Measurements from ENCODE around the gene PDZRN4. TPM values are rescaled to one million over a fixed set of nuclear protein-coding genes. Genes with fewer than 3 reads are reported as not detected.
"Not testable (repeated sequence)": the region's sequence is repeated elsewhere in the genome, so short reads cannot be mapped to it uniquely, and the experiment has no call there.

The PDZRN4 gene
- total RNA-seq, 1 donor from 2014 or later: 24.8 TPM

- no peaks in the 10 kb centered on the region for H3K36me3 ChIP-seq
- intact Hi-C loops (cut with DNase I): no loop called here
- no peak for TF ChIP-seq CTCF (IDR thresholded peaks at IDR 0.05)
- no peak for TF ChIP-seq POLR2A (IDR thresholded peaks at IDR 0.05)
- no peak for TF ChIP-seq POLR2AphosphoS5 (IDR thresholded peaks at IDR 0.05; ENCODE audit: insufficient read depth in 1 of 2, low read depth in 1 of 2)
- no peak overlapping the region for H3K27ac ChIP-seq
- DNase-seq (ENCODE audit: extremely low spot score in 2 of 2): no peak
- H3K9me3 ChIP-seq: no peaks in the 10 kb centered on the region
- no peaks in the 10 kb centered on the region for H3K27me3 ChIP-seq
- no peaks in the 10 kb centered on the region for H3K4me1 ChIP-seq
- no peak overlapping the region for H3K4me3 ChIP-seq
Measured at GRCh38 chr12:41532072-41532471, 344.0 kb downstream of the PDZRN4 start.

- no peak overlapping the region for H3K4me3 ChIP-seq
- H3K4me1 ChIP-seq: no peaks in the 10 kb centered on the region
- TF ChIP-seq POLR2AphosphoS5 (IDR thresholded peaks at IDR 0.05; ENCODE audit: insufficient read depth in 1 of 2, low read depth in 1 of 2) (no peak), CTCF (IDR thresholded peaks at IDR 0.05) (no peak), POLR2A (IDR thresholded peaks at IDR 0.05) (no peak)
- DNase-seq (ENCODE audit: extremely low spot score in 2 of 2): no peak
- H3K36me3 ChIP-seq: no peaks in the 10 kb centered on the region
- no peaks in the 10 kb centered on the region for H3K9me3 ChIP-seq
- no peak overlapping the region for H3K27ac ChIP-seq
- no peaks in the 10 kb centered on the region for H3K27me3 ChIP-seq
- intact Hi-C loops (cut with DNase I): no loop called here
Measured at GRCh38 chr12:41536813-41537490, 348.8 kb downstream of the PDZRN4 start.

GRCh38 chr12:41537522-41537921 lies 349.4 kb downstream of the PDZRN4 start:
- Histone ChIP-seq H3K27ac (no peak overlapping the region), H3K36me3 (no peaks in the 10 kb centered on the region), H3K9me3 (no peaks in the 10 kb centered on the region), H3K27me3 (no peaks in the 10 kb centered on the region), H3K4me3 (no peak overlapping the region), H3K4me1 (no peaks in the 10 kb centered on the region)
- no peak for TF ChIP-seq POLR2A (IDR thresholded peaks at IDR 0.05)
- no peak for TF ChIP-seq POLR2AphosphoS5 (IDR thresholded peaks at IDR 0.05; ENCODE audit: insufficient read depth in 1 of 2, low read depth in 1 of 2)
- TF ChIP-seq CTCF (IDR thresholded peaks at IDR 0.05): no peak
- intact Hi-C loops (cut with DNase I): no loop called here
- DNase-seq (ENCODE audit: extremely low spot score in 2 of 2): no peak

GRCh38 chr12:41545761-41546160 lies 357.6 kb downstream of the PDZRN4 start:
- intact Hi-C loops (cut with DNase I): no loop called here
- Histone ChIP-seq H3K36me3 (no peaks in the 10 kb centered on the region), H3K27ac (no peak overlapping the region), H3K9me3 (no peaks in the 10 kb centered on the region), H3K4me1 (no peaks in the 10 kb centered on the region), H3K4me3 (no peak overlapping the region), H3K27me3 (no peaks in the 10 kb centered on the region)
- TF ChIP-seq POLR2A (IDR thresholded peaks at IDR 0.05) (no peak), CTCF (IDR thresholded peaks at IDR 0.05) (no peak), POLR2AphosphoS5 (IDR thresholded peaks at IDR 0.05; ENCODE audit: insufficient read depth in 1 of 2, low read depth in 1 of 2) (no peak)
- DNase-seq (ENCODE audit: extremely low spot score in 2 of 2): no peak

- DNase-seq (ENCODE audit: extremely low spot score in 2 of 2); H3K27ac ChIP-seq; H3K4me1 ChIP-seq; H3K9me3 ChIP-seq; H3K36me3 ChIP-seq; H3K27me3 ChIP-seq; H3K4me3 ChIP-seq; intact Hi-C loops (cut with DNase I): not testable (repeated sequence)
Measured at GRCh38 chr12:41547071-41547470, 359.0 kb downstream of the PDZRN4 start.
